K562 (cell line): ENCODE measurements around the gene COX6B1. TPM values are rescaled to one million over a fixed set of nuclear protein-coding genes. Genes with fewer than 3 reads are reported as not detected.

Experiments used
- ATF7 ChIP-seq: fragments of 450-650 bp; IDR thresholded peaks from 2 replicates; pipeline ENCODE4 v1.7.1; 2014; ENCODE audit warnings: mild to moderate bottlenecking, moderate library complexity
- ESRRA ChIP-seq: fragments of 450-650 bp; IDR thresholded peaks from 2 replicates; pipeline ENCODE4 v1.6.1; 2014; ENCODE audit warnings: low read depth, mild to moderate bottlenecking, moderate library complexity, borderline replicate concordance
- JUNB ChIP-seq: fragments of 450-650 bp; formaldehyde crosslinking; conservative IDR thresholded peaks from 2 replicates; pipeline ENCODE4 v1.4.0; 2020; ENCODE audit warnings: mild to moderate bottlenecking
- NRF1 ChIP-seq, 2 experiments: fragments of 450-650 bp; IDR thresholded peaks in 1 of 2; conservative IDR thresholded peaks in 1 of 2; 2 replicates each; pipeline ENCODE4 v1.6.1; 2014; ENCODE audit warnings: mild to moderate bottlenecking in 2 of 2
- PCBP1 ChIP-seq: fragments of 200-400 bp; formaldehyde crosslinking; IDR thresholded peaks from 2 replicates; pipeline ENCODE4 v1.6.1; 2018; ENCODE audit warnings: mild to moderate bottlenecking, low read depth, low read length; ENCODE audit not compliant: poor library complexity, severe bottlenecking
- RERE ChIP-seq: sonication (generic); formaldehyde crosslinking; IDR thresholded peaks from 2 replicates; pipeline ENCODE4 v1.8.0; 2023; ENCODE audit warnings: missing genetic modification reagents, mild to moderate bottlenecking, borderline replicate concordance
- TEAD1 ChIP-seq, 2 experiments: fragments of 450-650 bp in 1 of 2; sonication (generic) in 1 of 2; formaldehyde crosslinking; IDR thresholded peaks; 2 replicates each; pipeline versions ENCODE4 v1.4.0 to v1.8.0; 2020 to 2022; ENCODE audit warnings: mild to moderate bottlenecking in 2 of 2, missing genetic modification reagents in 1 of 2
- ZBTB9 ChIP-seq: fragments of 450-650 bp; formaldehyde crosslinking; IDR thresholded peaks from 2 replicates; pipeline ENCODE4 v1.4.0; 2020; ENCODE audit warnings: mild to moderate bottlenecking, moderate library complexity
- polyA plus RNA-seq, 8 experiments: library from polyadenylated mRNA; depleted of rRNA in 4 of 8; stranded (reverse) in 5 of 8; unstranded in 3 of 8; fragments of >200 nt; fragmentation: Nextera tagmentation in 2 of 8; fragmentation: Illumina TruSeq in 1 of 8; extraction: Ambion mirVana in 2 of 8; extraction: Trizol in 1 of 8; gene quantifications; 2 replicates each; pipeline versions ENCODE4 v1.2.1 to v1.2.3, GENCODE V29; 2011 to 2014; ENCODE audit warnings: inconsistent platforms in 1 of 8, missing spikeins in 1 of 8
- total RNA-seq, 7 experiments: library from RNA; depleted of rRNA in 6 of 7; stranded (reverse); fragments of >200 nt in 6 of 7; fragmentation: Illumina TruSeq in 2 of 7; extraction: Trizol in 2 of 7; gene quantifications; 2 replicates each; pipeline versions ENCODE4 v1.2.1 to v1.2.3, GENCODE V29; 2011 to 2021; ENCODE audit warnings: low replicate concordance in 1 of 7
- TF ChIP-seq, protein P1 (sequence below): fragments of 450-650 bp; formaldehyde crosslinking; IDR thresholded peaks from 2 replicates; pipeline ENCODE4 v1.4.0; 2022; ENCODE audit warnings: missing genetic modification characterization
- TF ChIP-seq, protein P2 (sequence below): sonication (generic); formaldehyde crosslinking; IDR thresholded peaks from 2 replicates; pipeline ENCODE4 v1.8.1; 2023; ENCODE audit warnings: mild to moderate bottlenecking, missing genetic modification reagents
- TF ChIP-seq, protein P3 (sequence below): IDR thresholded peaks from 2 replicates; pipeline ENCODE4 v1.6.1; 2012; ENCODE audit warnings: low read depth, low read length, improper control_type of control experiment, borderline replicate concordance
- TF ChIP-seq, protein P4 (sequence below), 2 experiments: IDR thresholded peaks; 2 replicates each; pipeline ENCODE4 v1.6.1; 2011; ENCODE audit warnings: borderline replicate concordance in 1 of 2, control low read depth in 1 of 2, low read depth in 1 of 2, low read length in 1 of 2, mild to moderate bottlenecking in 1 of 2, mixed read lengths in 1 of 2, moderate library complexity in 1 of 2; ENCODE audit not compliant: insufficient read depth in 1 of 2, insufficient read length in 1 of 2, poor library complexity in 1 of 2, severe bottlenecking in 1 of 2; ENCODE audit errors: extremely low read depth in 1 of 2

Gene COX6B1
- total and polyA plus RNA-seq, 9 of the 15 experiments (the other 6 are each of a cell fraction or from before 2014, with no cell fraction given), result 777 to 2,393 (median 1,219) TPM

- TF ChIP-seq RERE (CRISPR knock-in tag), result no peak
- TF ChIP-seq JUNB (CRISPR knock-in tag), result peak; percentile 99
- TF ChIP-seq ZBTB9, result no peak
- TF ChIP-seq, protein P1, sequence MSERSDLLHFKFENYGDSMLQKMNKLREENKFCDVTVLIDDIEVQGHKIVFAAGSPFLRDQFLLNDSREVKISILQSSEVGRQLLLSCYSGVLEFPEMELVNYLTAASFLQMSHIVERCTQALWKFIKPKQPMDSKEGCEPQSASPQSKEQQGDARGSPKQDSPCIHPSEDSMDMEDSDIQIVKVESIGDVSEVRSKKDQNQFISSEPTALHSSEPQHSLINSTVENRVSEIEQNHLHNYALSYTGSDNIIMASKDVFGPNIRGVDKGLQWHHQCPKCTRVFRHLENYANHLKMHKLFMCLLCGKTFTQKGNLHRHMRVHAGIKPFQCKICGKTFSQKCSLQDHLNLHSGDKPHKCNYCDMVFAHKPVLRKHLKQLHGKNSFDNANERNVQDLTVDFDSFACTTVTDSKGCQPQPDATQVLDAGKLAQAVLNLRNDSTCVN, result no peak
- TF ChIP-seq NRF1 (conservative IDR thresholded peaks at IDR 0.05 in 1 of 2, IDR thresholded peaks at IDR 0.05 in 1 of 2), result peak; percentile 49 to 63
- TF ChIP-seq, protein P2, sequence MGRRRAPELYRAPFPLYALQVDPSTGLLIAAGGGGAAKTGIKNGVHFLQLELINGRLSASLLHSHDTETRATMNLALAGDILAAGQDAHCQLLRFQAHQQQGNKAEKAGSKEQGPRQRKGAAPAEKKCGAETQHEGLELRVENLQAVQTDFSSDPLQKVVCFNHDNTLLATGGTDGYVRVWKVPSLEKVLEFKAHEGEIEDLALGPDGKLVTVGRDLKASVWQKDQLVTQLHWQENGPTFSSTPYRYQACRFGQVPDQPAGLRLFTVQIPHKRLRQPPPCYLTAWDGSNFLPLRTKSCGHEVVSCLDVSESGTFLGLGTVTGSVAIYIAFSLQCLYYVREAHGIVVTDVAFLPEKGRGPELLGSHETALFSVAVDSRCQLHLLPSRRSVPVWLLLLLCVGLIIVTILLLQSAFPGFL, result no peak
- no peak for TF ChIP-seq PCBP1
- TF ChIP-seq, protein P3, sequence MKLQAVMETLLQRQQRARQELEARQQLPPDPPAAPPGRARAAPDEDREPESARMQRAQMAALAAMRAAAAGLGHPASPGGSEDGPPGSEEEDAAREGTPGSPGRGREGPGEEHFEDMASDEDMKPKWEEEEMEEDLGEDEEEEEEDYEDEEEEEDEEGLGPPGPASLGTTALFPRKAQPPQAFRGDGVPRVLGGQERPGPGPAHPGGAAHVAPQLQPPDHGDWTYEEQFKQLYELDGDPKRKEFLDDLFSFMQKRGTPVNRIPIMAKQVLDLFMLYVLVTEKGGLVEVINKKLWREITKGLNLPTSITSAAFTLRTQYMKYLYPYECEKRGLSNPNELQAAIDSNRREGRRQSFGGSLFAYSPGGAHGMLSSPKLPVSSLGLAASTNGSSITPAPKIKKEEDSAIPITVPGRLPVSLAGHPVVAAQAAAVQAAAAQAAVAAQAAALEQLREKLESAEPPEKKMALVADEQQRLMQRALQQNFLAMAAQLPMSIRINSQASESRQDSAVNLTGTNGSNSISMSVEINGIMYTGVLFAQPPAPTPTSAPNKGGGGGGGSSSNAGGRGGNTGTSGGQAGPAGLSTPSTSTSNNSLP, result no peak
- TF ChIP-seq, protein P4, sequence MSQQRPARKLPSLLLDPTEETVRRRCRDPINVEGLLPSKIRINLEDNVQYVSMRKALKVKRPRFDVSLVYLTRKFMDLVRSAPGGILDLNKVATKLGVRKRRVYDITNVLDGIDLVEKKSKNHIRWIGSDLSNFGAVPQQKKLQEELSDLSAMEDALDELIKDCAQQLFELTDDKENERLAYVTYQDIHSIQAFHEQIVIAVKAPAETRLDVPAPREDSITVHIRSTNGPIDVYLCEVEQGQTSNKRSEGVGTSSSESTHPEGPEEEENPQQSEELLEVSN (IDR thresholded peaks at IDR 0.05; ENCODE audit: borderline replicate concordance in 1 of 2, extremely low read depth in 1 of 2, insufficient read depth in 1 of 2, insufficient read length in 1 of 2, low read depth in 1 of 2, low read length in 1 of 2, poor library complexity in 1 of 2, severe bottlenecking in 1 of 2), result peak in 1 of 2 experiments; percentile 15
- TF ChIP-seq ATF7, result peak; percentile 100
- peak; percentile 42; the same call in 1 of the 2 replicates for TF ChIP-seq ESRRA
- peak in 1 of 2 experiments; percentile 4; a peak in 1 of 4 replicates for TF ChIP-seq TEAD1 (CRISPR knock-in tag; IDR thresholded peaks at IDR 0.05)
Measured at GRCh38 chr19:35628565-35629331, 19.4 kb upstream of the COX6B1 start, which contains the start of gene RBM42 (continued).
